GM19467 (cell line): ENCODE data around the gene HS6ST2.

Experiments used
- ATAC-seq: cut with Tn5 transposase; IDR thresholded peaks from one replicate; pipeline ENCODE4 v1.9.1; 2021; ENCODE audit warnings: mild to moderate bottlenecking, moderate library complexity; ENCODE audit not compliant: unreplicated experiment

Gene HS6ST2

GRCh38 chrX:132807411-132808030 lies 150.9 kb downstream of the HS6ST2 start:
- no peak for ATAC-seq

GRCh38 chrX:132802033-132802432 lies 156.4 kb downstream of the HS6ST2 start:
- no peak for ATAC-seq

GRCh38 chrX:132795181-132795580 lies 163.2 kb downstream of the HS6ST2 start:
- no peak for ATAC-seq

GRCh38 chrX:132791714-132792113 lies 166.7 kb downstream of the HS6ST2 start:
- no peak for ATAC-seq

GRCh38 chrX:132790329-132790728 lies 168.1 kb downstream of the HS6ST2 start:
- ATAC-seq = no peak

- ATAC-seq = no peak
Observed at GRCh38 chrX:132786217-132786616, 172.2 kb downstream of the HS6ST2 start.

GRCh38 chrX:132778917-132779316 lies 179.5 kb downstream of the HS6ST2 start:
- ATAC-seq = no peak

GRCh38 chrX:132776486-132777210 lies 181.8 kb downstream of the HS6ST2 start:
- ATAC-seq = no peak

- ATAC-seq = no peak
Observed at GRCh38 chrX:132775263-132775823, 183.1 kb downstream of the HS6ST2 start.

- no peak for ATAC-seq
Observed at GRCh38 chrX:132774010-132774714, 184.3 kb downstream of the HS6ST2 start.

GRCh38 chrX:132769609-132770008 lies 188.8 kb downstream of the HS6ST2 start:
- ATAC-seq = no peak

- ATAC-seq = no peak
Observed at GRCh38 chrX:132766452-132766851, 192.0 kb downstream of the HS6ST2 start.

- ATAC-seq = no peak
Observed at GRCh38 chrX:132763528-132763927, 194.9 kb downstream of the HS6ST2 start.

GRCh38 chrX:132758759-132759158 lies 199.7 kb downstream of the HS6ST2 start:
- ATAC-seq = no peak

- ATAC-seq = no peak
Observed at GRCh38 chrX:132757066-132757623, 201.3 kb downstream of the HS6ST2 start.

- no peak for ATAC-seq
Observed at GRCh38 chrX:132756439-132756838, 202.0 kb downstream of the HS6ST2 start.

GRCh38 chrX:132751063-132751690 lies 207.3 kb downstream of the HS6ST2 start:
- no peak for ATAC-seq

GRCh38 chrX:132750331-132751062 lies 207.9 kb downstream of the HS6ST2 start:
- ATAC-seq = no peak

GRCh38 chrX:132749406-132749805 lies 209.0 kb downstream of the HS6ST2 start:
- no peak for ATAC-seq

GRCh38 chrX:132748909-132749308 lies 209.5 kb downstream of the HS6ST2 start:
- no peak for ATAC-seq
